Adrenal gland (tissue), 5 donors: Measurements from ENCODE around the gene DZANK1.

ENCODE experiments used
- POLR2A ChIP-seq, 2 donors: fragments of 450-650 bp; IDR thresholded peaks; one replicate each; pipeline ENCODE4 v1.6.1; 2017; ENCODE audit warnings: antibody characterized with exemption in 2 of 2, mild to moderate bottlenecking in 2 of 2, moderate library complexity in 1 of 2
- TF ChIP-seq, protein P1 (sequence below), 6 experiments: fragments of 450-650 bp in 4 of 6; fragments of 200-600 bp in 2 of 6; sonication (generic) in 1 of 6; IDR thresholded peaks; 1 replicate in 5 of 6; 2 replicates in 1 of 6; pipeline versions ENCODE4 v1.5.1 to v1.8.0; 2016 to 2021; ENCODE audit warnings: antibody characterized with exemption in 6 of 6, mild to moderate bottlenecking in 2 of 6, moderate library complexity in 1 of 6
- donor health status: DM: no; HTN: no; CAD: no.

GRCh38 chr20:18430172-18430826 lies 36.5 kb downstream of the DZANK1 start:
- TF ChIP-seq, protein P1, sequence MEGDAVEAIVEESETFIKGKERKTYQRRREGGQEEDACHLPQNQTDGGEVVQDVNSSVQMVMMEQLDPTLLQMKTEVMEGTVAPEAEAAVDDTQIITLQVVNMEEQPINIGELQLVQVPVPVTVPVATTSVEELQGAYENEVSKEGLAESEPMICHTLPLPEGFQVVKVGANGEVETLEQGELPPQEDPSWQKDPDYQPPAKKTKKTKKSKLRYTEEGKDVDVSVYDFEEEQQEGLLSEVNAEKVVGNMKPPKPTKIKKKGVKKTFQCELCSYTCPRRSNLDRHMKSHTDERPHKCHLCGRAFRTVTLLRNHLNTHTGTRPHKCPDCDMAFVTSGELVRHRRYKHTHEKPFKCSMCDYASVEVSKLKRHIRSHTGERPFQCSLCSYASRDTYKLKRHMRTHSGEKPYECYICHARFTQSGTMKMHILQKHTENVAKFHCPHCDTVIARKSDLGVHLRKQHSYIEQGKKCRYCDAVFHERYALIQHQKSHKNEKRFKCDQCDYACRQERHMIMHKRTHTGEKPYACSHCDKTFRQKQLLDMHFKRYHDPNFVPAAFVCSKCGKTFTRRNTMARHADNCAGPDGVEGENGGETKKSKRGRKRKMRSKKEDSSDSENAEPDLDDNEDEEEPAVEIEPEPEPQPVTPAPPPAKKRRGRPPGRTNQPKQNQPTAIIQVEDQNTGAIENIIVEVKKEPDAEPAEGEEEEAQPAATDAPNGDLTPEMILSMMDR (IDR thresholded peaks at IDR 0.05): no peak
- no peak for TF ChIP-seq POLR2A (IDR thresholded peaks at IDR 0.05)
